GM19043 (cell line): ENCODE measurements around the gene COL5A1.

Source experiments
- ATAC-seq: cut with Tn5 transposase; IDR thresholded peaks from one replicate; pipeline ENCODE4 v1.9.1; 2021; ENCODE audit warnings: low read depth; ENCODE audit not compliant: unreplicated experiment

Gene COL5A1

DNA sequence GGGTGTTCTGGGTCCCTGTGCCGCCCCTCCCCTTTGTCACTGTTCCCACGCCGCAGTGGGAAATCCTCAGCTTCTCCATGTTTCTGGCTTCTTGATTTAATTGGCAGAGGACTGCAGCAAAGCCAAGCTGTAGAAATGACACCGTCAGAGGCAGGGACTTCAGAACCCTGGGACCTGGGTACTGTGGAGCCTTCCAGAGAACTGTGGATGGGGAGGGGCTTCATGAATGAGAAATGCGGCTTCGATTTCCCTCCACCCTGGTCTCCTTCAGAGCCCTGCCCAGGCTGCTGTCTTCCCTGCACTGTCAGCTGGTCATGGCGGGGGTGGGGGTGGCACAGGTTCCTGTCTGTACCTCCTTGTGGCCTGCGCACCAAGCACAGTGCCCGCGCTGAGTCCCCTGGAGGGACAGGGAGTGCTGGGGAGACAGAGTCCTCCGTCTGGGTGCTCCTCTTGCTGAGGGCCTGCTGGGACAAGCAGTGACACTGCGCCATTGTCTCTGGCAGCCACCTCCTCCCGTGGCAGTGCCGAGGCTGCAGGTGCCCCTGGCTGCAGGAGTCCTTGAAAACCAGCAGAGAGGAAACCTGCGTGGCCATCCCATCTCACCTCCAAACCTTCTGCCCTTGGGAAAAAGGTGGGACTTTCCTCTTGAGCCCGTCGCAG, 47.2 kb downstream of the COL5A1 start:
- no peak for ATAC-seq

DNA sequence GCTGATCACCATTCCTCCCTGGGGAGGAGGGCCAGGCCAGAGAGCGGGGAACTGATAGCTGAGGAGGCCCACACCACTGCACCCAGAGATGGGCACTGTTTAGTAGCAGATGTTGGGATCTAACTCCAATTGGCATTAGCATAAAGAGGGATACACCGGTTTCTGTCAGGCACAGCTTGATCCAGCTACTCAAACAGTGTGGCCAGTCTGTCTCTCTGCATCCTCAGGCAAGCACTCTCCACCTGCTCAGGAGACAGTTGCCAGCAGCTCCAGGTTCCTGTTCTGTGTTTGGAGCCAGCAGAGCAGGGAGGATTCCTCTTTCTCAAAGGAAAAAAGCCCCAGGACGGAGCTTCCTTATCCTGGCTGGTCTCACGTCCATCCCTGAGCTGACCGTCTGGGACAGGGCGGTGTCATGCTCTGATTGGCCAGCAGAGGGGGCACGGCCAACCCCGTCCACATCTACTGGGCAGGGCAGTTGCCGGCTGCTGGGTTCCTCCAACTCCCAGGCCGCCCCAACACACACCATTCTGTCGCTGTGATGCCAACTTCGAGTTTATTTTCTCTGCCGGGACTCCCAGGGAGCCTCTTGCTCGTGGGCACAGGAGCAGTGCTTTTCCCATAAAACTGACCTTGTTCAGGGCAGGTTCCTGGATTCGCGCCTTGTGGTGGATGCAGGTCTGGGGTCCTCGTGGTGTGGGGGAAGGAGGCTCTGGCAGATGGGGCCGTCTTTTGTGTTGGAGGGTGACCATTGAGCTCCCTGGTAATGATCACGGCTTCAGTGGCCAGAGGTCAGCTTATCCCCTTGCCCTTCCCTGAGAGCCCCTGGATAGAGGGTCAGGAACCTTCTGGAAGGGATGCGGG, 47.9 kb downstream of the COL5A1 start:
- no peak for ATAC-seq

DNA sequence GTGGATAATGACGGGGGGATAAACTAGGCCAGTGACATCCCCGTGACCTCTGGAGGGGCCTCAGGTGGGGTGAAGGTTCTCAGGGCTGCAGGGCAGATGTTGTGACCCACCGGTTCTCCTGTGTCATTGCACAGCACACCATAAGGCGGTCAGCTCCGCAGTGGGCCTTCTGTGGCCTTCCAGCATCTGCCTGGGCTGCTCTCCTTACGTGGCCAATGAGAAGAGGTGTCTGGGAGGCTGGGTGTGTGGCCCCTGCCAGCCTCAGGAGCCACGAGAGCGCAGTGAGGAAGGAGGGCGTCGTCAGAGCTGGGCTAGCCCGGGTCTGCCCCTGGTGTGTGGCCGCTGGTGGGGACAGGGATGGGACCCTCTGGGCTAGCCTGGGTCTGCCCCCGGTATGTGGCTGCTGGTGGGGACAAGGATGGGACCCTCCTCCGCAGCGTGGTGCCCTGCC, 48.7 kb downstream of the COL5A1 start:
- no peak for ATAC-seq

DNA sequence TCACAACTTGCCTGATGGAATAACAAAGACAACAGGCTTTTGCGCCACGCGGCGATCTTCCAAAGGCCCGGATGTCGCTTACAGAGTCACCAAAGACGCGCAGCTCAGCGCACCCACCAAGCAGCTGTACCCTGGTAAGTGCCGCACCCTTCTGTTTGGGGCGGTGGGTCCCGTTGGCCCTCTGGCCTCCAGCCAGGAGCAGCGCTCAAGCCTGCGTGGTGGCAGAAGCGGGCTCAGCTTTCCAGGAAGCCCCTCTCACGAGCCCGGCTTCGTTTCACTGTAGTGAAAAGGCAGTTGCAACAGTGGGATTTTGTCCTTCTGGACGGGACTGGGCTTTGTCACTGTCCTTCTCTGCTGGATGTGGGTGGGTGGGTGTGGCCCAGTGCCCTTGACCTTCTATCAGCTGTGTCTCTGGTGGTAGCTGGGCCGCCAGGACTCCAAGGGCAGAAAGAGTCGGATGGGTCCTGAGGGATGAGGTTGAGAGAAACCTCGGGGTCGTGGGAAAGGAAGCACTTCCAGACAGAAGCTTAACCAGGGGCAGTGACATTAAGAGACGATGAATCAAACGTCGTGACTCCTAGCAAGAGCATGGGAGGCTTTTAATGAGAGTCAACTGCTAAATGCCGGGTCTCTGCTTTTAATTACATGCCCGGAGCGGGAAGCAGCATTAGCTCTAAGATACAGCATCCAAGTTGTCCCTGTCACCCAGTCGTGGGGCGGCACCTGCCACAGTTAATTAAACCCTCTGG, 49.5 kb downstream of the COL5A1 start:
- no peak for ATAC-seq

DNA sequence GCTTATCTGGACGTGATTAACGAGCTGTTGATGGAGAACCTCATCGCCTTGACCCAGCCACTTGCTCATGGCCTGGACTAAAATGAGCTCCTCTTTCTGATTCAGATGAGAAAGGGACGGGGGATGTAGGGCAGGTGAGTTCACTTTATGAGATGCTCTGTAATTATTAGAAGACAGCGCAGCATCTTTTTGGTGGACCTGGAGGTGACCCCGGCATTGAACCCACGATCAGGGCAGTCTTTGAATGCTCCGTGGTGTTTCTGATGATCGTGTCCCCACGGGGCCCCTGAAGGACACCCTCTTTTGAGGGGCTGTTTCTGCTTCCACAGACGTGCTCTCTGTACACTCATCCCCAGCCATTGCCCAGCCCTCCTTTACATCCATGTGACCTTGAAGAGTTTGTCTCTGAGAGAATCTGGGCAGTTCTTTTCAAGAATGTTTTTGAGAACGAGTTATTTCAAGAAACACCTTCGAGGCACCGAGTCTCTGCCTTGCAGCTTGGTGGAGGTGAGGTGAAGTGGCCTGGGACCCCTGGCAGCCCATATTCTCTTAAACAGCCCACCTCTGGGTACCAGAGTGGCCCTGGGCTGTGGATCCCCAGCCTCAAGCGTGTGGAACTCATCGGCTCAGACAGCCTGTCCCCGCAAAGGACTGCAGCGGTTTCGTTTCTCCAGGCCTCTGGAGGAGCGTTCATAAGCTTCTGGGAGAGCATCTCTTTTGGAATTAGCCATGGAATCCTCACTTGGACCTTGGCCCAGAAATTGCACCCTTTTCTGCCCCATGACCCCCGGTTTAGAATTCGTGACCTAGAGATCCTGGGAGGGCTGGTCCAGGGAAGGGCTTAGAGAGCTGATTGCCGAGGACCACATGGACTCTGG, 50.3 kb downstream of the COL5A1 start:
- ATAC-seq, result no peak

DNA sequence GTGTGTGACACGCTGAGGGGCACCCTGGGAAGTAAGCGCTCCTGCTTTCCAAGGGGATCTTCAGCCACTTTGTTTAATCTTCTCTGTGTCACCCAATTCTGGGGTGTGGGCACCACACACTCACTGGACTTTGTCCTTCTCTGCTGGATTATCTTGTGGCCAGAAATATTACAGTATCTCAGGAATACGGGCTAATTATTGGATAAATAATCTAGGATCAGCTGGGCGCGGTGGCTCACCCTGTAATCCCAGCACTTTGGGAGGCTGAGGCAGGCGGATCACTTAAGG, 50.9 kb downstream of the COL5A1 start:
- no peak for ATAC-seq

DNA sequence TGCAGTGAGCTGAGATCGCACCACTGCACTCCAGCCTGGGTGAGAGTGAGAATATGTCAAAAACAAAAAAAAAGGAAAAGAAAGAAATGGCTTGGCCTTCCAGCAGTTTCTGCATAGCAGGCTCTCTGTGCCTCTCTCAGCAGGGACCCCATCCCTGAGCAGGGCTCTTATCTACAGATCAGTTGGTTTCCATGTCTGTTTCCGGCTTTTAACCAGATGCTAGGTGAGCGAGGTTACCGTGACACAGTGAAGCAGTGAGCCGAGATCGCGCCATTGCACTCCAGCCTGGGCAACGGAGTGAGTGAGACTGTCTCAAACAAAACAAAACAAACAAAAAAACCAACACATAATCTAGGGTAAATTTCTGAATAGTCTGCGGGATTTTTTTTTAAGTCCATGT, 51.4 kb downstream of the COL5A1 start:
- no peak for ATAC-seq

DNA sequence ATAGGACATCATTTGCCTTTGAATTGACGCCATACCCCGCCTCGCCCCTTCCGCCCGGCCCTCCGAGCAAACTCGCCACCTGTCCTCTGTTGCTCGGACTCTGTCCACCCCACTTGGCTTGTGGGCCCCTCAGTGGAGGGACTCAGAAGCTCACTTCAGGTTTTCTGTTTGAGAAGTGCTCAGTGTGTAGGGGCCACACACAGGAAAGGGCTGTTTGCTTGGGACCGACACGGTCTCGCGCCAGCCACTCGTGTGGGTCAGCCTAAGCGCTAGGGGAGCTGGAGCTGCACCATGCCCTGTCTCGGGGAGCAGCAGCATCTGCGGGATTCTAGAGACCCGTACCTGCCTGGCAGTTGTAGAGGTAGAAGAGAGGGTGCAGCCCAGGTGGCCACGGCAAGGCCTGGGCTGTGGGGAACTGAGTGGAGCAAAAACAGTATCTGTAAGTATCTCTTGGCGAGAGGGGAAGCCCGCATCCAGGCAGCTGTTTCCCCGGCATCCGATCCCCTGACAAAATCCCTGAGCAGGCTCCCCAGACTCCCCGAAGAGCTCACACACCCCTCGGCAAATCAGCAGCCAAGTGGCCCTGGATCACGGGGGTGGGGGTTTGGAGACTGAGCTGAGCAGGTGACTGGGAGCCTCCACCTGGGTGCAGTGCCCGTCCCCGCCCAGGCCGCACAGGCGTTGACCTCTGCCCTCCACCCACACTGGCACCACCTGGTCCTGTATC, 52.2 kb downstream of the COL5A1 start:
- no peak for ATAC-seq

DNA sequence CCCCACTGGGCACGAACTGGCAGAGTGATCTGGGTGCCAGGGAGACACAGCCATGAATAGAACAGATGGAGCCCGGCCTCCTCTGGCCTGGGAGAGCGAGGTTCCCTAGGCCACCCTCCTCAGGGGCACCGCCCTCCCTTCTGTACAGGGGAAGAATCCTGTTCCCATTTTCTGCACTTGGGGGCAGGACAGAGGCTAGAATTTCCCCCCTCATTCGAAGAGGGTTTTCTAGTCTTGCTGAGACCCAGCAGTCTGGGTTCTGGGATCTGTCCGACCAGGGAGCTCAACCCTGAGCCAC, 52.7 kb downstream of the COL5A1 start:
- no peak for ATAC-seq

DNA sequence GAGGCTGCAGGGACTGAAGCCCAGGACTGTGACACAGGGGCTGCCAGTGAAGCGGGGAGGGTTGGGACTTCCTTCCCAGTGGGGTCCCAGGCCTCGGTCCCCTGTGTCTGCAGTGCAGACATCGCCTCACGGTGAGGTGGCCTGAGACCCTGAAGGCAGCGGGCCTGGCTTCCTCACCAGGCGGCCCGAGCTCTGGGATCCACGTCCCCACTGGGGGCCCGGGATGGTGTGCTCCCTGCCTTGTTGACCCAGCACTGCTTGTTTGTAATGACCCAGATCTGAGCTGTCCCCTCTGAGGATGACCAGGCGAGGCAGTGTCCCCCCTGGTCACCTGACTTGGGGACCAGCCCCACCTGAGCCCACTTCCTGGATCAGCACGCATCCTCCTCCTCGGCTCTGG, 53.1 kb downstream of the COL5A1 start:
- ATAC-seq, result no peak

DNA sequence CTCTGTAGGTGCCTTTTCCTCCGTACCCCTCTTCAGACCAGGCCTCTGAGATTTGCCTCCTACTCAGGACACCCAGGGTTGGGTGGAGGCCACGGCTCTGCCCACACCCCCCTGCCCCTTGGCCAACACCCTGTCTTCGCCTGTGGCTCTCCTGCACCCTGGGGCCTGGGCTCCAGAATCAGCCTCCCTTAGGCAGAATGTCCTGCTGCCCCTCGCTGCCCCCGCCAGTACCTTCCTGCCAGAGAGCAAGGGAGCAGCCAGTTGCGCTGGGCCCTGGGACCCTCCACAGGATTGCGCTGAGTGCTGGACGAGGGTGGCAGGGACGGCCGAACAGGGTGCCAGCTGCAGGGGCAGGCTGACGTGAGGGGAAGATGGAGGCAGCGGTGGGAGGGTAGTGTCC, 53.5 kb downstream of the COL5A1 start:
- ATAC-seq, result no peak

DNA sequence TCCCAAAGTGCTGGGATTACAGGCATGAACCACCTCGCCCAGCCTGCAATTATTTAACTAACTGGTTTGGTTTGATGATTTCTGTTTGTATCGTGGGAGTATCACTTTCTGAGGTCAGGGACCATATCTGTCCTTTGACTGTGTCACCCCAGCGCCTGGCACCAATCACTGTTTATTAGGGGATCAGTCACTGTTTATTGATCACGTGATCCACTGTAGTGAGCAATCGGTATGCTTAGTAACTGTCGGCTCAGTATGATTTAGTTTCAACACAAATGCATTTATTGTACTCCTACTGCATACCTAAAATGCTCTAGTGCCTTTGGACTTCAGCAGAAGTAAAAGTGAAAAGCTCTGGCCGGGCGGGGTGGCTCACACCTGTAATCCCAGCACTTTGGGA, 54.8 kb downstream of the COL5A1 start:
- no peak for ATAC-seq

DNA sequence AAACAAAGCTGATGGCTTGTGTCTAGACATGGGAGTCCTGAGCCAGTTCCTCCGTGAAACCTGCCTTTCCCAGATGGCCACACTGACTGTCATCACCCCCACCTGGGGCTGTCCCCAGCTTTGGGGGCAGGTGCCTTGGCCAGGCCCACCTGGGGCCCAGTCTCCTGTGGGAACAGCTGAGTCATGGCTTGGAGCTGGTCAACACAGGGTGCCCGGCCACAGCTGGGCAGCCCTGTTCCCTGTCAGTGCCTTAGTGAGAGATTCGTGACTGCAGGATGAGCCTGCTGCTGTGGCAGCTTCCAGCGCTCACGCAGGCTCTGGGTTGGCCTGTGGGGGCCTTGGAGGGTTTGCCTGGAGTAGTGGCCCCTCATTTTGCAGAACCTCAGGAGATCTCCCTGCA, 56.5 kb downstream of the COL5A1 start:
- no peak for ATAC-seq

DNA sequence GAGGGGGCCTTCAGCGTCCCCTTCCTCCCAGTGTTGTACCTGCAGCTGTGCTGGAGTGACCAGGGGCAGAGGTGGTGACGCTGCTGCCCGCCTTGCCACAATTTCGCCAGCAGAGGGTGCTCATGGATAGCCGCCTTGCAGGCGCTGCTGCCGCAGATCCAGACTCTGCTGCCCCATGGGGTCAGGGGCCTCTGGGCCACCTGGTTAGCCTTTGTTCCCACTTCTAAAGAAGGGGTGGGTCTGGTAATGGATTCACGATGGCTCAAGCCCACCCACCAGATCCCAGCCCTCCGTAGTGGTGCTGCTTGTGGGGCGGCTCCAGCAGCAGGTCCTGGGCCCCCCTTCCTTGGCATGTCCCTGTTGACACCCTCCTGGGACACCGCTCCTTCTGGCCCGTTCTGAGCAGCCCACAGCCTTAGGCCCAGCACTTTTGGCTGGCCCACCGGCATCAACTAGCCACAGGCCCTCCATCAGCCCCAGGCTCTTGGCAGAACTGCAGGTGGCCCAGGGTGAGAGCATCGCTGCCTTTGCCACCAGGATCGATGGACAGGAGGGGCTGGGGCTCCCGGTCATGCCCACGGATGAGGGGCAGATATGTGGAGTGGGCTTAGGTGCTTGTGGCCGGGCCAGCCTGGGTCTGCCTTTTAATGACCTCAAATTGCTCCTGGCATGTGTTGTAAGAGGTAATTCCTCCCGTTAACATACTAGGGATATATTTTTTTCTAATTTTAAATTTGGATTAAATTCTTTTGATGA, 57.2 kb downstream of the COL5A1 start:
- no peak for ATAC-seq

DNA sequence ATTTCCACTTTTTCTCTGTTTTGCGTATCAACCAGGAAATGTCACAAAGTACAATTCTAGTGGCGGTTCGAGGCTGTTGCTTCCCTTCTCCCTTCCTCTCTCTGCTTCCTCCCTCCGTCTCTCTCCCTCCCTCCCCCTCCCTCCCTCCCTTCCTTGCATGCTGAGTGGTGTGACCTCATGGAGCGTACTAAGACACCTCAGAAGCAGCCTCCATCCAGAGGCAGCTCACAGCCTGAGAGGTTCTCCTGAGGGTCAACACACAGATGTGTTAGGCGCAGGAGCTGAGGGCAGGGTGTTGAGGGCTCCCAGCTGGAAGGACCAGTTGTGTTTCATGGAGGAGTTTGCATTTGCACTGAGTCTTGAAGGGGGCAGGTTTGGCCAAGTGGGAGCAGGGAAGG, 57.7 kb downstream of the COL5A1 start:
- ATAC-seq, result no peak

DNA sequence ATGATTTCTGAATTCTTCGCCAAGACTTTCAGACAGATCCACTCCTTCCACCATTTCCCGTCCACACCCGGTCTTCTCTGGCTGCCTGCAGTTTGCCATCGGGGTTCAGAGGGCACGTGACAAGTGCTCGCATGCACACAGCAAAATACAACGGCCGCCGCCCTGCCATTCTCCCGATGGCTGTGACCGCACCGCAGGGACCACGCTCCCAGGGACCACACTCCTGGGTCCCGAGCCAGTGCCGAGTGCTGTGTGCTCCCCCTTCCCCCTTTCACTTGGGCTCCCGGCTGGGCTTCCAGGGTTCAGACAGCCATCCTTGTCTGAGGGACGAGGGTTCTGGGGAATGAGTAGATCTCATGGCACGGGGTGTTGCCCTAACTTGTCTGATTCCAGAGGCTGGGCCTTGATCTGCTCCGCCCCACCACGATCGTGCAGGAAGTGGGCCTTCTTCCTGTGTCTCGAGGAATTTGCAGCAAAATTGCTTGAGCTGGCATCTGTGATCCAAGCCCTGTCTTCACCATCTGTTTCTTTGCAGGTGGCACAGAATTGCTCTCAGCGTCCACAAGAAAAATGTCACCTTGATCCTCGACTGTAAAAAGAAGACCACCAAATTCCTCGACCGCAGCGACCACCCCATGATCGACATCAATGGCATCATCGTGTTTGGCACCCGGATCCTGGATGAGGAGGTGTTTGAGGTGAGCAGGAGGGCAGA, 59.2 kb downstream of the COL5A1 start:
- ATAC-seq, result no peak

DNA sequence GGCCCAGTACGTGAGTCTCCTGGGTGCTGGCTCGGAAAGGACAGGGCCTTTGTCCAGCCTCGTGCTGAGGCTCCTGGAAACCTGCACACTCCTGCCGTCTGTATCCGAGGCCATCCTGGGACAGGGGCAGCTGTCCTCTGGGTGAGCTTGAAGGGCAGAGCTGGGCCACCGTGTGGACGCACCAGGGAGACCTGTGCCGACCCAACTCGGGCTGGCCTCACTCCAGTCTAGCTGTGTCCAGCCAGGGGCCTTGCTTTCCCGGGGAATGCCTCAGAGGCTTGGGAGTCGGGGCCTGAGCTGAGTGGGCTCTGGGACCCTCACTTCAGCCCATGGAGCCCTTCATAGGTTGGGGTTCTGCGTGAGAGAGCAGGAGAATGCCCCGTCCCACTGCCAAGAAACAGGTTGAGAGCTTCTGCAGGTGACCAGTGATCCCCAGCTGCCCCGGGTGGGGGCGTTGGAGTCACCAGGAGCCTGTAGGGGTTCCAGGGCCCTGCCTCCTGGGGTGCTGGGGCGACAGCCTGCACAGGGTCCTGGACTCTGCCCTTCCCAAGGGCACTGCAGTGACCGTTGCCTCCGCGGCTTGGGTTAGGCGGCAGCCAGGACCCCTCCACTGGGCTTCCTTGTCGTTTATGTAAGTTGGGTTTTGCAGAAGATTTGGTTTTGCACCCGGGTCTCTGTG, 60.1 kb downstream of the COL5A1 start:
- ATAC-seq, result no peak

DNA sequence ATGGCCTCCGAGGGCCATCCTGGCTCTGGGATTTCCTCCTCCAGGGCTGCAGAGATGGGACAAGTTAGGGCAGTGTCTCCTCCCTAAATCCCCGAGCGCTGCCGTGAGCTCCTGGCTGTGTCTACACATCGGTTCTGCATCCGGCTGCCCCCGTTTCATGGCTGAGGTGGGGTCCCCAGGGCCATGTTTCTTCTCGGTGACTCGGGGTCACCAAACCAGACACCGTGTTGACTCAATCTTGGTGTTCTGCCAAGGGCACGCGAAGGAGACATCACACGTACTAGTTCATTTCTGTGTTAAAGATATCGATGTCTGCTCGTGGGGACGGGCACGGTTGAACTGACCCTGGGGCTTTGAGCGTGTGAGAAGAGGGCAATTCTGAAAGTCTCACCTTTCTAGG, 60.7 kb downstream of the COL5A1 start:
- no peak for ATAC-seq
